NCI-H2107 treated with DMSO at 0.1 percent for 48 hours (cell line): ENCODE measurements around the gene CST3.

Experiments used
- DNase-seq: peaks from one replicate; lab custom pipeline; 2025; ENCODE audit not compliant: unreplicated experiment; lab: John Stamatoyannopoulos, UW

Gene CST3

GRCh38 chr20:23605867-23606651 lies 31.7 kb downstream of the CST3 start, which contains the start of gene CST9:
CST9 (minus strand) TSS chr20:23605917; CDS start chr20:23605864, 53 bp downstream.
- no peak for DNase-seq

GRCh38 chr20:23604306-23604705 lies 33.4 kb downstream of the CST3 start:
- no peak for DNase-seq

- DNase-seq, result no peak
Measured at GRCh38 chr20:23603321-23603720, 34.4 kb downstream of the CST3 start.

- DNase-seq, result no peak
Measured at GRCh38 chr20:23602699-23603098, 35.1 kb downstream of the CST3 start.

- DNase-seq, result no peak
Measured at GRCh38 chr20:23602241-23602640, 35.5 kb downstream of the CST3 start.

- DNase-seq, result no peak
Measured at GRCh38 chr20:23601715-23602114, 36.0 kb downstream of the CST3 start.

- DNase-seq, result no peak
Measured at GRCh38 chr20:23598481-23598880, 39.3 kb downstream of the CST3 start.

- DNase-seq, result no peak
Measured at GRCh38 chr20:23596579-23597250, 41.0 kb downstream of the CST3 start.

GRCh38 chr20:23595941-23596340 lies 41.8 kb downstream of the CST3 start:
- DNase-seq, result no peak

GRCh38 chr20:23588434-23589403 lies 49.0 kb downstream of the CST3 start:
- no peak for DNase-seq

GRCh38 chr20:23587631-23588030 lies 50.1 kb downstream of the CST3 start:
- no peak for DNase-seq

- no peak for DNase-seq
Measured at GRCh38 chr20:23586735-23587525, 50.8 kb downstream of the CST3 start.

GRCh38 chr20:23585808-23586734 lies 51.7 kb downstream of the CST3 start:
- DNase-seq, result no peak

GRCh38 chr20:23585449-23585807 lies 52.3 kb downstream of the CST3 start:
- no peak for DNase-seq

- no peak for DNase-seq
Measured at GRCh38 chr20:23584434-23585199, 53.1 kb downstream of the CST3 start.
